Mesenchymal stem cell (in vitro differentiated cells and primary cell): ENCODE data around the gene GGA3.

ENCODE experiments used
- DNase-seq: peaks from one replicate; pipeline ENCODE4 v3.0.0-alpha.2; 2013
- H2AFZ ChIP-seq: one replicate; pipeline ENCODE4 v1.6.1; 2013; ENCODE audit warnings: low read depth, mild to moderate bottlenecking, control low read depth, inconsistent platforms, low read length, moderate library complexity
- H2AK5ac ChIP-seq: 2 replicates; pipeline ENCODE4 v1.6.1; 2013; ENCODE audit warnings: low read length, moderate library complexity, mild to moderate bottlenecking, inconsistent platforms; ENCODE audit not compliant: severe bottlenecking
- H2BK120ac ChIP-seq: one replicate; pipeline ENCODE4 v1.6.1; 2013; ENCODE audit warnings: low read depth, mild to moderate bottlenecking, inconsistent platforms, low read length, moderate library complexity
- H2BK12ac ChIP-seq, 2 experiments: one replicate each; pipeline ENCODE4 v1.6.1; 2013; ENCODE audit warnings: inconsistent platforms in 2 of 2, low read length in 2 of 2, mild to moderate bottlenecking in 2 of 2, moderate library complexity in 2 of 2, control low read depth in 1 of 2
- H2BK15ac ChIP-seq: one replicate; pipeline ENCODE4 v1.6.1; 2013; ENCODE audit warnings: mild to moderate bottlenecking, low read depth, inconsistent platforms; ENCODE audit not compliant: poor library complexity, severe bottlenecking
- H2BK5ac ChIP-seq: 2 replicates; pipeline ENCODE4 v1.6.1; 2013; ENCODE audit warnings: low read depth, mild to moderate bottlenecking, low read length, control low read depth, inconsistent platforms; ENCODE audit not compliant: poor library complexity, severe bottlenecking
- H3K14ac ChIP-seq, 2 experiments: one replicate each; pipeline ENCODE4 v1.6.1; 2013; ENCODE audit warnings: inconsistent platforms in 2 of 2, low read length in 2 of 2, control low read depth in 1 of 2, mild to moderate bottlenecking in 1 of 2, moderate library complexity in 1 of 2
- H3K18ac ChIP-seq, 2 experiments: one replicate each; pipeline ENCODE4 v1.6.1; 2013; ENCODE audit warnings: inconsistent platforms in 2 of 2, low read length in 2 of 2, control low read depth in 1 of 2, low read depth in 1 of 2, mild to moderate bottlenecking in 1 of 2
- H3K23ac ChIP-seq, 2 experiments: one replicate each; pipeline ENCODE4 v1.6.1; 2013; ENCODE audit warnings: inconsistent platforms in 2 of 2, low read length in 2 of 2, mild to moderate bottlenecking in 2 of 2, moderate library complexity in 2 of 2, control low read depth in 1 of 2
- H3K27ac ChIP-seq: 2 replicates; pipeline ENCODE4 v1.5.1; 2013; ENCODE audit warnings: mild to moderate bottlenecking, moderate library complexity, low read length, control low read depth, inconsistent platforms; ENCODE audit not compliant: poor library complexity, severe bottlenecking
- H3K27me3 ChIP-seq, 2 experiments: 2 replicates each; pipeline versions ENCODE4 v1.6.1 to v1.7.0; 2013; ENCODE audit warnings: low read length in 2 of 2, mild to moderate bottlenecking in 2 of 2, moderate library complexity in 2 of 2, control low read depth in 1 of 2, inconsistent platforms in 1 of 2; ENCODE audit not compliant: control insufficient read depth in 1 of 2, insufficient read depth in 1 of 2
- H3K36me3 ChIP-seq, 2 experiments: 2 replicates each; pipeline versions ENCODE4 v1.6.1 to v1.7.0; 2013; ENCODE audit warnings: low read length in 2 of 2, control low read depth in 1 of 2, inconsistent platforms in 1 of 2, low read depth in 1 of 2, mild to moderate bottlenecking in 1 of 2; ENCODE audit not compliant: insufficient read depth in 2 of 2, control insufficient read depth in 1 of 2
- H3K4ac ChIP-seq, 2 experiments: one replicate each; pipeline ENCODE4 v1.6.1; 2013; ENCODE audit warnings: inconsistent platforms in 2 of 2, low read length in 2 of 2, mild to moderate bottlenecking in 2 of 2, moderate library complexity in 2 of 2, control low read depth in 1 of 2, low read depth in 1 of 2
- H3K4me1 ChIP-seq: 2 replicates; pipeline ENCODE4 v1.6.1; 2013; ENCODE audit warnings: low read depth, low read length, control low read depth; ENCODE audit not compliant: control insufficient read depth, insufficient read depth
- H3K4me2 ChIP-seq: 2 replicates; pipeline ENCODE4 v1.6.1; 2013; ENCODE audit warnings: low read length, mild to moderate bottlenecking, inconsistent platforms; ENCODE audit not compliant: poor library complexity, severe bottlenecking
- H3K4me3 ChIP-seq, 2 experiments: 2 replicates each; pipeline versions ENCODE4 v1.5.1 to v1.7.0; 2013; ENCODE audit warnings: low read length in 2 of 2, mild to moderate bottlenecking in 2 of 2, control low read depth in 1 of 2, low read depth in 1 of 2; ENCODE audit not compliant: insufficient read depth in 1 of 2
- H3K79me1 ChIP-seq: replicated peaks from 2 replicates; pipeline ENCODE4 v1.6.1; 2013; ENCODE audit warnings: mild to moderate bottlenecking, control low read depth, low read length, inconsistent platforms; ENCODE audit not compliant: poor library complexity, severe bottlenecking
- H3K9ac ChIP-seq: 2 replicates; pipeline ENCODE4 v1.7.0; 2013; ENCODE audit warnings: mild to moderate bottlenecking, low read length, moderate library complexity
- H3K9me3 ChIP-seq: 2 replicates; pipeline ENCODE4 v1.7.0; 2013; ENCODE audit warnings: mild to moderate bottlenecking, low read length; ENCODE audit not compliant: control insufficient read depth
- H4K8ac ChIP-seq: one replicate; pipeline ENCODE4 v1.6.1; 2013; ENCODE audit warnings: inconsistent platforms, mild to moderate bottlenecking, low read length, moderate library complexity
- H4K91ac ChIP-seq: one replicate; pipeline ENCODE4 v1.6.1; 2013; ENCODE audit warnings: mild to moderate bottlenecking, low read length, inconsistent platforms
- WGBS: methylation state at CpG from one replicate; pipeline ENCODE4 v1.1.7; 2013; ENCODE audit warnings: mixed read lengths; 5-methylcytosine and 5-hydroxymethylcytosine counted together

Gene GGA3

DNA sequence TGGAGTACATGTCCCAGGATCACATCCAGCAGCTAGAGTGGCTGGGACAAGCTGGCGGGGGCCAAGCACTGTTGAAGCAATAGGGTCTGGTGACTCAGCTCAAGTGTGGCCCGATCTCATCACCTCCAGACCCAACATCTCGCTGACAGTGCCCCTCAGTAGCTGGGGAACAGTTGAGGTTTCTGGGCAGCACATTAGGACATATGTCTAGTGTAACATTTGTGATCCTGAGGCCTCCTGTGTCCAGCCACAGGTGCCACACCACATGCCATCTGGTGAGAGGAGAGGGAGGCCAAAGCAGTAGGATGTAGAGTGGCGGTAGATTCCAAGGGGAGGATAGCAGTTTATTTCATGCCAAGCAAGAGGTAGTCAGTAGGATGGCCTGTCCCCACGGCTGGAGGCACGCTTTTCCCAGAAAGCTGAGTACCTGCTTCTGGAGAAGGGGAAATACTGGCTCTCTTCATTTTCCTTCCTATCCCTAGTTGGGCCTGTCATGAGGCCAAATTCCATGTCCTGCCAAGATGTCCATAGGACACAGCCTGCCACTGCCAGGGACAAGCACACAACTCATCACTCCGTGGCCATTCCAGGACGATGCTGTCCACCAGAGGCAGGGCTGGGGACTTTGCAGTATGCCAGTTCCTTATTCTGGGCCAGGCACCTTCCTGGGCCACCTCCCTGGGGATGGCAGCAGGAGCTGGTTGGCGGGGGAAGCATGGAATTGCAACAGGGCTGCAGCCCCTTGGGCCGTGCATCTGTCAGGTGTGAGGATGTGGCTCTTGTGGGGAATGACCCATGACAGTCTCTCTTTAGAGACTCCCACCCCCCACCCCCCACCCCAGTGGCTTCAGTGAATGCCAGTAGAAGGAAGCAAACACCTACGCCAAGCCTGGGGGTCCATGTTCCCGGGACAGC lies 24.0 kb downstream of the GGA3 start:
- Histone ChIP-seq H2BK120ac (no peak overlapping the region), H4K91ac (no peak overlapping the region), H3K9ac (no peak overlapping the region), H2BK12ac (no peak overlapping the region), H3K27ac (no peak overlapping the region), H2BK5ac (no peak overlapping the region), H3K4ac (no peak overlapping the region), H3K36me3 (peaks cover 81 to 91% of the 10 kb centered on the region in 2 experiments), H3K18ac (no peak overlapping the region), H3K9me3 (no peaks in the 10 kb centered on the region), H3K79me1 (peaks cover 15% of the 10 kb centered on the region), H3K4me1 (no peaks in the 10 kb centered on the region), H3K4me3 (no peak overlapping the region), H2AFZ (no peak overlapping the region), H3K14ac (no peak overlapping the region), H3K27me3 (no peaks in the 10 kb centered on the region), H2AK5ac (no peak overlapping the region), H3K4me2 (no peak overlapping the region), H3K23ac (no peak overlapping the region), H2BK15ac (no peak overlapping the region), H4K8ac (no peak overlapping the region)
- no peak for DNase-seq
- 93% methylated on average over 10 of the region's 12 CpGs for WGBS

DNA sequence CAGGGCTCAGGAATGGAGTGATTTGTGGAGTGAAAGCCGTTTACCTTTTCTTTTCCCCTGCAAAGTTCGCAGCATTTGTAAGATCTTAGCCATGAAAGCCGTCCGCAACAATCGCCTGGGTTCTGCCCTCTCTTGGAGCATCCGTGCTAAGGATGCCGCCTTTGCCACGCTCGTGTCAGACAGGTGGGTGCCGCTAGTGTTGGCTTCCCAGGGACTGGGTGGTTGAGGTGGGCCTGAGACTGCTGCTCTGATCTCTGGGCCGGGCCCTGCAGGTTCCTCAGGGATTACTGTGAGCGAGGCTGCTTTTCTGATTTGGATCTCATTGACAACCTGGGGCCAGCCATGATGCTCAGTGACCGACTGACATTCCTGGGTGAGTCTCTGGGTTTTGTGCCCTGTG lies 28.6 kb downstream of the GGA3 start:
- Histone ChIP-seq H4K91ac (no peak overlapping the region), H3K14ac (no peak overlapping the region), H3K18ac (no peak overlapping the region), H3K4me1 (no peaks in the 10 kb centered on the region), H3K4ac (no peak overlapping the region), H3K4me3 (no peak overlapping the region), H3K23ac (no peak overlapping the region), H2BK15ac (no peak overlapping the region), H3K9me3 (no peaks in the 10 kb centered on the region), H3K27me3 (no peaks in the 10 kb centered on the region), H3K79me1 (peaks cover 27% of the 10 kb centered on the region), H2BK12ac (no peak overlapping the region), H2BK5ac (no peak overlapping the region), H3K9ac (no peak overlapping the region), H4K8ac (no peak overlapping the region), H2AK5ac (no peak overlapping the region), H2AFZ (no peak overlapping the region), H3K27ac (no peak overlapping the region), H3K36me3 (peaks cover 73 to 82% of the 10 kb centered on the region in 2 experiments), H3K4me2 (no peak overlapping the region), H2BK120ac (no peak overlapping the region)
- WGBS, result 99% methylated on average over 13 of the region's 13 CpGs
- no peak for DNase-seq

- no peaks in the 10 kb centered on the region for H3K9me3 ChIP-seq
- H3K4me1 ChIP-seq, result no peaks in the 10 kb centered on the region
- no peak overlapping the region for H3K18ac ChIP-seq
- no peak overlapping the region for H2BK12ac ChIP-seq
- WGBS, result 94% methylated on average over 18 of the region's 18 CpGs
- no peak overlapping the region for H2BK120ac ChIP-seq
- H3K36me3 ChIP-seq, result peaks cover 65 to 77% of the 10 kb centered on the region in 2 experiments
- no peak overlapping the region for H3K9ac ChIP-seq
- DNase-seq, result no peak
- H4K8ac ChIP-seq, result no peak overlapping the region
- H3K14ac ChIP-seq, result no peak overlapping the region
- H3K23ac ChIP-seq, result no peak overlapping the region
- H3K4me2 ChIP-seq, result no peak overlapping the region
- H3K4me3 ChIP-seq, result no peak overlapping the region
- H2BK15ac ChIP-seq, result no peak overlapping the region
- no peaks in the 10 kb centered on the region for H3K27me3 ChIP-seq
- H2AFZ ChIP-seq, result no peak overlapping the region
- no peak overlapping the region for H3K4ac ChIP-seq
- H4K91ac ChIP-seq, result no peak overlapping the region
- peaks cover 27% of the 10 kb centered on the region for H3K79me1 ChIP-seq
- no peak overlapping the region for H2AK5ac ChIP-seq
- H3K27ac ChIP-seq, result no peak overlapping the region
- no peak overlapping the region for H2BK5ac ChIP-seq
Observed at GRCh38 chr17:75231741-75232464, 29.5 kb downstream of the GGA3 start.

DNA sequence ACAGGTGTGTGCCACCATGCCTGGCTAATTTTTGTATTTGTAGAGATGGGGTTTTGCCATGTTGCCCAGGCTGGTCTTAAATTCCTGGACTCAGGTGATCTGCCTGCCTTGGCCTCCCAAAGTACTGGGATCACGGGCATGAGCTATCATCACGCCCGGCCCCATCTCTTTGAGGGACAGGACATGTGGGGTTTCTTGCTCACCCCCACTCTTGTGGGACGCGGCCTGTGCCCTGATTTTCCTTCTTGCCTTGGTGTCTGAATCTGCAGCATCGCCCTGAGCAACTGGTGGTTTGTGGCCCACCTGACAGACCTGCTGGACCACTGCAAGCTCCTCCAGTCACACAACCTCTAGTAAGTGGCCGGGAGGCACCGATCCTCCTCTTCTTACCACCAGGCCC lies 30.3 kb downstream of the GGA3 start:
- Histone ChIP-seq H3K9me3 (no peaks in the 10 kb centered on the region), H3K27ac (no peak overlapping the region), H2AFZ (no peak overlapping the region), H3K27me3 (no peaks in the 10 kb centered on the region), H3K23ac (no peak overlapping the region), H2BK5ac (no peak overlapping the region), H3K14ac (no peak overlapping the region), H3K4me3 (no peak overlapping the region), H3K4ac (no peak overlapping the region), H4K91ac (no peak overlapping the region), H3K4me2 (no peak overlapping the region), H3K79me1 (peaks cover 27% of the 10 kb centered on the region), H3K18ac (no peak overlapping the region), H2BK12ac (no peak overlapping the region), H2BK15ac (no peak overlapping the region), H3K4me1 (no peaks in the 10 kb centered on the region), H3K36me3 (peaks cover 68 to 77% of the 10 kb centered on the region in 2 experiments), H2AK5ac (no peak overlapping the region), H4K8ac (no peak overlapping the region), H3K9ac (no peak overlapping the region), H2BK120ac (no peak overlapping the region)
- 97% methylated on average over 5 of the region's 8 CpGs for WGBS
- no peak for DNase-seq
